Liver (tissue), 3 donors: ENCODE results near the gene CACNA1D.

ENCODE experiments used
- GABPA ChIP-seq, 2 donors: IDR thresholded peaks in 1 of 2; conservative IDR thresholded peaks in 1 of 2; 2 replicates each; pipeline ENCODE4 v1.6.1; 2016; ENCODE audit warnings: antibody characterized with exemption in 2 of 2, mild to moderate bottlenecking in 1 of 2, moderate library complexity in 1 of 2
- RXRA ChIP-seq, 2 donors: IDR thresholded peaks; 2 replicates each; pipeline ENCODE4 v1.6.1; 2017 to 2018; ENCODE audit warnings: antibody characterized with exemption in 2 of 2, mild to moderate bottlenecking in 1 of 2
- SP1 ChIP-seq: IDR thresholded peaks from 2 replicates; pipeline ENCODE4 v1.6.1; 2018; ENCODE audit warnings: antibody characterized with exemption, mild to moderate bottlenecking
- TAF1 ChIP-seq: conservative IDR thresholded peaks from 2 replicates; pipeline ENCODE4 v1.6.1; 2016; ENCODE audit warnings: antibody characterized with exemption, mild to moderate bottlenecking
- YY1 ChIP-seq: IDR thresholded peaks from 2 replicates; pipeline ENCODE4 v1.6.1; 2016; ENCODE audit warnings: antibody characterized with exemption, mild to moderate bottlenecking
- TF ChIP-seq, protein P1 (sequence below): IDR thresholded peaks from 2 replicates; pipeline ENCODE4 v1.6.1; 2016; ENCODE audit warnings: antibody characterized with exemption, mild to moderate bottlenecking
- TF ChIP-seq, protein P2 (sequence below): fragments of 150-350 bp; IDR thresholded peaks from 2 replicates; pipeline ENCODE4 v1.5.1; 2017; ENCODE audit warnings: improper control_type of control experiment, low read depth, low read length; ENCODE audit not compliant: missing input control
- TF ChIP-seq, protein P3 (sequence below): IDR thresholded peaks from 2 replicates; pipeline ENCODE4 v1.6.1; 2016; ENCODE audit warnings: antibody characterized with exemption
- TF ChIP-seq, protein P4 (sequence below): IDR thresholded peaks from 2 replicates; pipeline ENCODE4 v1.6.1; 2016; ENCODE audit warnings: antibody characterized with exemption
- TF ChIP-seq, protein P5 (sequence below): IDR thresholded peaks from 2 replicates; pipeline ENCODE4 v1.6.1; 2016; ENCODE audit warnings: antibody characterized with exemption
- donor health status: healthy.
- donor health status: healthy.

DNA sequence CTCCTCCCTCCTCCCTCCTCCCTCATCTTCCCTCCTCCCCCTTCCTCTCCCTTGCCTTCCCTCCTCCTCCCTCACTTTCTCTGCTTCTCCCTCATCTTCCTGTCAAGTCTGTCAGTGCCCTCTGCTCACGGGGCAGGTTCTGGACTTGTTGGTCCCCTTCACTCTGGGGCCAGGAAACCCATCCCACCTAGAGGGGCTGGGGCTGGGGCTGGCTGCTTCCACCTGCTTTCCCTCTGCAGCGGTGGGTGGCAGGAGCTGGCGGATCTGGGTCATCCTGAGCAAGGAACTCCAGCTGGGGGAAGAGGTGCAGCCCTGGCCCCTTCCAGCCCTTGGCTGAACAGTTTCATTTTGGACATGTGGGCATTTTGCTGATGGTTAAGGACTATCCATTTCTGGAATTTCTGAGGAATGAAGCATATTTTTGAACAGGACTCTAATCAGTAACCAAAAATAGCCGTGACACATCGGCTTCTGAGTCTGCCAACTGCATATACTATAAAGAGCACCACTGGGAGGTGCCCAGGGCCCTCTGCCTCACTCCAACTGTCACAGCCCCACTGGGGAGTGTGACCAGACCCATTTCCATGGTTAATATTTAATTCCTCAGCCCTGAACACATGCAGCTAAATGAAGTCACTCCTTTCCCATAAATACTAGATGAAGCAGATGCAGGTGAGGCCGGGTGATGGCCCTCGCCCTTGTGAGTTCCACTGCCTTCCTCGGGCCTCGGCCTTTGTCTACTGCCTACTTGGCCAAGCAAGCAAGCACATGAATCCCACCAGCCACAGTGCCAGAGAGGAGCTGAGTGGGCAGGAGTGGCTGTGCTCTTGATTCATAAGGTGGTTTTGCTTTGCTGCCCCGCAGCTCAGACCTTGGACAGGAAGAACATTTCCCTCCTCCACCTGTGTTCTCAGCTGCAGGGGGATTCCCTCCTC lies 312.0 kb downstream of the CACNA1D start:
- TF ChIP-seq, protein P1, sequence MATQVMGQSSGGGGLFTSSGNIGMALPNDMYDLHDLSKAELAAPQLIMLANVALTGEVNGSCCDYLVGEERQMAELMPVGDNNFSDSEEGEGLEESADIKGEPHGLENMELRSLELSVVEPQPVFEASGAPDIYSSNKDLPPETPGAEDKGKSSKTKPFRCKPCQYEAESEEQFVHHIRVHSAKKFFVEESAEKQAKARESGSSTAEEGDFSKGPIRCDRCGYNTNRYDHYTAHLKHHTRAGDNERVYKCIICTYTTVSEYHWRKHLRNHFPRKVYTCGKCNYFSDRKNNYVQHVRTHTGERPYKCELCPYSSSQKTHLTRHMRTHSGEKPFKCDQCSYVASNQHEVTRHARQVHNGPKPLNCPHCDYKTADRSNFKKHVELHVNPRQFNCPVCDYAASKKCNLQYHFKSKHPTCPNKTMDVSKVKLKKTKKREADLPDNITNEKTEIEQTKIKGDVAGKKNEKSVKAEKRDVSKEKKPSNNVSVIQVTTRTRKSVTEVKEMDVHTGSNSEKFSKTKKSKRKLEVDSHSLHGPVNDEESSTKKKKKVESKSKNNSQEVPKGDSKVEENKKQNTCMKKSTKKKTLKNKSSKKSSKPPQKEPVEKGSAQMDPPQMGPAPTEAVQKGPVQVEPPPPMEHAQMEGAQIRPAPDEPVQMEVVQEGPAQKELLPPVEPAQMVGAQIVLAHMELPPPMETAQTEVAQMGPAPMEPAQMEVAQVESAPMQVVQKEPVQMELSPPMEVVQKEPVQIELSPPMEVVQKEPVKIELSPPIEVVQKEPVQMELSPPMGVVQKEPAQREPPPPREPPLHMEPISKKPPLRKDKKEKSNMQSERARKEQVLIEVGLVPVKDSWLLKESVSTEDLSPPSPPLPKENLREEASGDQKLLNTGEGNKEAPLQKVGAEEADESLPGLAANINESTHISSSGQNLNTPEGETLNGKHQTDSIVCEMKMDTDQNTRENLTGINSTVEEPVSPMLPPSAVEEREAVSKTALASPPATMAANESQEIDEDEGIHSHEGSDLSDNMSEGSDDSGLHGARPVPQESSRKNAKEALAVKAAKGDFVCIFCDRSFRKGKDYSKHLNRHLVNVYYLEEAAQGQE: no peak
- TF ChIP-seq RXRA (IDR thresholded peaks at IDR 0.05) (no peak), YY1 (no peak), SP1 (no peak), TAF1 (no peak), GABPA (IDR thresholded peaks at IDR 0.05 in 1 of 2, conservative IDR thresholded peaks at IDR 0.05 in 1 of 2) (no peak)
- TF ChIP-seq, protein P2, sequence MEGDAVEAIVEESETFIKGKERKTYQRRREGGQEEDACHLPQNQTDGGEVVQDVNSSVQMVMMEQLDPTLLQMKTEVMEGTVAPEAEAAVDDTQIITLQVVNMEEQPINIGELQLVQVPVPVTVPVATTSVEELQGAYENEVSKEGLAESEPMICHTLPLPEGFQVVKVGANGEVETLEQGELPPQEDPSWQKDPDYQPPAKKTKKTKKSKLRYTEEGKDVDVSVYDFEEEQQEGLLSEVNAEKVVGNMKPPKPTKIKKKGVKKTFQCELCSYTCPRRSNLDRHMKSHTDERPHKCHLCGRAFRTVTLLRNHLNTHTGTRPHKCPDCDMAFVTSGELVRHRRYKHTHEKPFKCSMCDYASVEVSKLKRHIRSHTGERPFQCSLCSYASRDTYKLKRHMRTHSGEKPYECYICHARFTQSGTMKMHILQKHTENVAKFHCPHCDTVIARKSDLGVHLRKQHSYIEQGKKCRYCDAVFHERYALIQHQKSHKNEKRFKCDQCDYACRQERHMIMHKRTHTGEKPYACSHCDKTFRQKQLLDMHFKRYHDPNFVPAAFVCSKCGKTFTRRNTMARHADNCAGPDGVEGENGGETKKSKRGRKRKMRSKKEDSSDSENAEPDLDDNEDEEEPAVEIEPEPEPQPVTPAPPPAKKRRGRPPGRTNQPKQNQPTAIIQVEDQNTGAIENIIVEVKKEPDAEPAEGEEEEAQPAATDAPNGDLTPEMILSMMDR: no peak
- TF ChIP-seq, protein P3, sequence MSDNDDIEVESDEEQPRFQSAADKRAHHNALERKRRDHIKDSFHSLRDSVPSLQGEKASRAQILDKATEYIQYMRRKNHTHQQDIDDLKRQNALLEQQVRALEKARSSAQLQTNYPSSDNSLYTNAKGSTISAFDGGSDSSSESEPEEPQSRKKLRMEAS: no peak
- TF ChIP-seq, protein P4, sequence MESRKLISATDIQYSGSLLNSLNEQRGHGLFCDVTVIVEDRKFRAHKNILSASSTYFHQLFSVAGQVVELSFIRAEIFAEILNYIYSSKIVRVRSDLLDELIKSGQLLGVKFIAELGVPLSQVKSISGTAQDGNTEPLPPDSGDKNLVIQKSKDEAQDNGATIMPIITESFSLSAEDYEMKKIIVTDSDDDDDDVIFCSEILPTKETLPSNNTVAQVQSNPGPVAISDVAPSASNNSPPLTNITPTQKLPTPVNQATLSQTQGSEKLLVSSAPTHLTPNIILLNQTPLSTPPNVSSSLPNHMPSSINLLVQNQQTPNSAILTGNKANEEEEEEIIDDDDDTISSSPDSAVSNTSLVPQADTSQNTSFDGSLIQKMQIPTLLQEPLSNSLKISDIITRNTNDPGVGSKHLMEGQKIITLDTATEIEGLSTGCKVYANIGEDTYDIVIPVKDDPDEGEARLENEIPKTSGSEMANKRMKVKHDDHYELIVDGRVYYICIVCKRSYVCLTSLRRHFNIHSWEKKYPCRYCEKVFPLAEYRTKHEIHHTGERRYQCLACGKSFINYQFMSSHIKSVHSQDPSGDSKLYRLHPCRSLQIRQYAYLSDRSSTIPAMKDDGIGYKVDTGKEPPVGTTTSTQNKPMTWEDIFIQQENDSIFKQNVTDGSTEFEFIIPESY: no peak
- TF ChIP-seq, protein P5, sequence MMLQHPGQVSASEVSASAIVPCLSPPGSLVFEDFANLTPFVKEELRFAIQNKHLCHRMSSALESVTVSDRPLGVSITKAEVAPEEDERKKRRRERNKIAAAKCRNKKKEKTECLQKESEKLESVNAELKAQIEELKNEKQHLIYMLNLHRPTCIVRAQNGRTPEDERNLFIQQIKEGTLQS: no peak
